OCI-LY1 (cell line): ENCODE data around the gene METTL22.

Experiments
- CTCF ChIP-seq: fragments of 200-600 bp; sonication (generic), shearing (Covaris generic); IDR thresholded peaks from 2 replicates; pipeline ENCODE4 v1.5.1; 2017; ENCODE audit warnings: mild to moderate bottlenecking, antibody characterized with exemption, low read length, moderate library complexity, mixed read lengths
- EZH2 ChIP-seq: fragments of 200-600 bp; sonication (generic), shearing (Covaris generic); IDR thresholded peaks from 2 replicates; pipeline ENCODE4 v1.8.0; 2017; ENCODE audit warnings: borderline replicate concordance, mixed run types, mild to moderate bottlenecking, antibody characterized with exemption, low read length, moderate library complexity, mixed read lengths

- TF ChIP-seq CTCF (no peak), EZH2 (no peak)
These were observed 45.1 kb upstream of the METTL22 start for GRCh38 chr16:8576141-8577004.
